HepG2 (cell line): ENCODE data around the gene ART4. TPM values are rescaled to one million over a fixed set of nuclear protein-coding genes. Genes with fewer than 3 reads are reported as not detected.

Experiments
- ATAC-seq: fragments of 200-7000 bp; cut with Tn5 transposase; 3 replicates; pipeline ENCODE4 v1.9.1; 2020; ENCODE audit warnings: mild to moderate bottlenecking, moderate library complexity
- BruUV-seq: library from RNA; stranded (reverse); fragments of 400-500 nt; replicated peaks from 2 replicates; lab custom pipeline; 2021; lab: Mats Ljungman, UMichigan
- CTCF ChIA-PET: fragments of 300-600 bp; formaldehyde crosslinking; extraction: SDS; loops from one replicate; lab custom pipeline; 2021; ENCODE audit warnings: low total read pairs, inconsistent platforms, low intra/inter-chr PET ratio; lab: Yijun Ruan, JAX
- POLR2A ChIA-PET: fragments of 350-600 bp; sonication (Branson Sonifier 250); formaldehyde crosslinking; loops from one replicate; lab custom pipeline; 2020; ENCODE audit warnings: antibody characterized with exemption, inconsistent platforms; lab: Yijun Ruan, JAX
- DNase-seq: peaks from one replicate; pipeline ENCODE4 v3.0.0-alpha.2; 2015; ENCODE audit warnings: low spot score
- FAIRE-seq: peaks from 3 replicates; lab custom pipeline; 2011; peaks lifted over from hg19 to GRCh38; lab: Jason Lieb, UNC
- H2AFZ ChIP-seq: one replicate; pipeline ENCODE4 v1.6.1; 2011; ENCODE audit warnings: low read length, inconsistent platforms
- H3K27ac ChIP-seq: fragments of 300-600 bp; 3 replicates; pipeline ENCODE4 v1.8.0; 2011; ENCODE audit warnings: mixed run types, mild to moderate bottlenecking, mixed read lengths, low read length, inconsistent platforms; ENCODE audit not compliant: insufficient read depth; ENCODE audit errors: extremely low read length
- H3K27me3 ChIP-seq, 2 experiments: fragments of 200-600 bp in 1 of 2; 2 replicates in 1 of 2; 3 replicates in 1 of 2; pipeline versions ENCODE4 v1.6.0 to v1.8.0; 2011; ENCODE audit warnings: low read length in 2 of 2, mild to moderate bottlenecking in 2 of 2, moderate library complexity in 2 of 2, inconsistent platforms in 1 of 2; ENCODE audit not compliant: insufficient read depth in 2 of 2, control insufficient read depth in 1 of 2
- H3K36me3 ChIP-seq, 2 experiments: fragments of 200-600 bp in 1 of 2; replicated peaks in 1 of 2; 2 replicates in 1 of 2; 3 replicates in 1 of 2; pipeline versions ENCODE4 v1.5.1 to v1.8.0; 2011; ENCODE audit warnings: low read length in 2 of 2, inconsistent platforms in 1 of 2; ENCODE audit not compliant: insufficient read depth in 2 of 2, control insufficient read depth in 1 of 2
- H3K4me1 ChIP-seq: 2 replicates; pipeline ENCODE4 v1.5.1; 2012; ENCODE audit warnings: low read length, inconsistent platforms; ENCODE audit not compliant: insufficient read depth
- H3K4me2 ChIP-seq: 2 replicates; pipeline ENCODE4 v1.6.0; 2011; ENCODE audit warnings: low read depth, low read length, inconsistent platforms
- H3K4me3 ChIP-seq, 3 experiments: fragments of 200-600 bp in 1 of 3; sonication (generic), shearing (Covaris generic) in 1 of 3; replicated peaks in 1 of 3; 2 replicates each; pipeline ENCODE4 v1.5.1; 2011 to 2016; ENCODE audit warnings: low read length in 3 of 3, inconsistent platforms in 2 of 3, low read depth in 2 of 3, mild to moderate bottlenecking in 2 of 3, control low read depth in 1 of 3, mixed read lengths in 1 of 3; ENCODE audit not compliant: insufficient read depth in 1 of 3
- H3K79me2 ChIP-seq: one replicate; pipeline ENCODE4 v1.6.1; 2011; ENCODE audit warnings: low read length, inconsistent platforms; ENCODE audit not compliant: insufficient read depth
- H3K9ac ChIP-seq: 2 replicates; pipeline ENCODE4 v1.6.0; 2011; ENCODE audit warnings: mild to moderate bottlenecking, low read depth, low read length, inconsistent platforms; ENCODE audit not compliant: insufficient read depth
- H3K9me3 ChIP-seq: 2 replicates; pipeline ENCODE4 v1.5.1; 2012; ENCODE audit warnings: mild to moderate bottlenecking, low read length
- H4K20me1 ChIP-seq: 2 replicates; pipeline ENCODE4 v1.6.0; 2011; ENCODE audit warnings: inconsistent platforms, mild to moderate bottlenecking, low read length, moderate library complexity; ENCODE audit not compliant: insufficient read depth
- ATF4 ChIP-seq, 2 experiments: fragments of 450-650 bp in 1 of 2; sonication (generic) in 1 of 2; formaldehyde crosslinking; IDR thresholded peaks; 2 replicates each; pipeline versions ENCODE4 v1.5.0 to v1.8.0; 2020 to 2022; ENCODE audit warnings: mild to moderate bottlenecking in 1 of 2, missing genetic modification reagents in 1 of 2
- EHMT2 ChIP-seq: fragments of 200-600 bp; sonication (generic); IDR thresholded peaks from 2 replicates; pipeline ENCODE4 v1.7.0; 2017; ENCODE audit warnings: antibody characterized with exemption, low read depth, low read length, borderline replicate concordance
- ELF3 ChIP-seq: IDR thresholded peaks from 2 replicates; pipeline ENCODE4 v1.6.1; 2016; ENCODE audit warnings: missing genetic modification reagents, missing compliant biosample characterization
- MIER3 ChIP-seq: IDR thresholded peaks from 2 replicates; pipeline ENCODE4 v1.6.1; 2016; ENCODE audit warnings: missing compliant biosample characterization, borderline replicate concordance
- NR1H2 ChIP-seq: sonication (generic); formaldehyde crosslinking; IDR thresholded peaks from 2 replicates; pipeline ENCODE4 v1.8.1; 2022; ENCODE audit warnings: low read depth, missing genetic modification reagents, borderline replicate concordance
- SIX4 ChIP-seq: sonication (generic); formaldehyde crosslinking; IDR thresholded peaks from 2 replicates; pipeline ENCODE4 v1.4.0; 2020; ENCODE audit warnings: missing genetic modification reagents
- ZC3H4 ChIP-seq: sonication (generic); formaldehyde crosslinking; IDR thresholded peaks from 2 replicates; pipeline ENCODE4 v1.4.0; 2020; ENCODE audit warnings: missing genetic modification reagents, borderline replicate concordance
- ZFP37 ChIP-seq: sonication (generic); formaldehyde crosslinking; IDR thresholded peaks from 2 replicates; pipeline ENCODE4 v1.4.0; 2020; ENCODE audit warnings: missing genetic modification reagents, borderline replicate concordance
- ZNF607 ChIP-seq: sonication (generic); formaldehyde crosslinking; IDR thresholded peaks from 2 replicates; pipeline ENCODE4 v1.5.1; 2020; ENCODE audit warnings: missing genetic modification reagents, mild to moderate bottlenecking, borderline replicate concordance
- WGBS: methylation state at CpG from one replicate; pipeline ENCODE4 v1.1.6; 2017; ENCODE audit warnings: low lambda C conversion rate; 5-methylcytosine and 5-hydroxymethylcytosine counted together
- in situ Hi-C: cut with HindIII; loops from 2 replicates; pipeline ENCODE4 v1.10.0; 2017; ENCODE audit warnings: low pct_unique_long_range_greater_than_20kb; ENCODE audit not compliant: extremely low pct_ligation_motif_present
- intact Hi-C: fragments of 100-400 bp; cut with micrococcal nuclease; formaldehyde crosslinking; loops from one replicate; pipeline ENCODE4 v1.10.0; 2022; ENCODE audit not compliant: unreplicated experiment
- polyA plus RNA-seq, 8 experiments: library from polyadenylated mRNA; depleted of rRNA in 3 of 8; stranded (reverse) in 7 of 8; unstranded in 1 of 8; fragments of >200 nt; fragmentation: Illumina TruSeq in 4 of 8; extraction: Trizol in 4 of 8; gene quantifications; 2 replicates each; pipeline versions ENCODE4 v1.2.1 to v1.2.3, GENCODE V29; 2011 to 2016; ENCODE audit warnings: low read depth in 4 of 8, missing spikeins in 1 of 8, mixed read lengths in 1 of 8; ENCODE audit not compliant: insufficient read depth in 1 of 8
- total RNA-seq, 5 experiments: library from RNA; depleted of rRNA; stranded (reverse); fragments of >200 nt; fragmentation: Illumina TruSeq; extraction: Trizol; gene quantifications; 2 replicates each; pipeline ENCODE4 v1.2.3, GENCODE V29; 2016; ENCODE audit warnings: low read depth in 1 of 5

Gene ART4
- total and polyA plus RNA-seq, 2 of the 13 experiments (the other 11 are each of a cell fraction or from before 2014, with no cell fraction given), result 17.6 to 20.3 TPM

GRCh38 chr12:14846876-14847580, 3.7 kb upstream of the ART4 start:
- Histone ChIP-seq H2AFZ (no peak overlapping the region), H3K27ac (no peak overlapping the region), H3K9ac (no peak overlapping the region), H3K9me3 (no peaks in the 10 kb centered on the region), H3K4me1 (peaks cover 38% of the 10 kb centered on the region), H3K4me2 (no peak overlapping the region), H3K27me3 (no peaks in the 10 kb centered on the region; a peak in 1 of 5 replicates), H3K79me2 (no peaks in the 10 kb centered on the region), H3K36me3 (no peaks in the 10 kb centered on the region), H3K4me3 (no peak overlapping the region), H4K20me1 (no peaks in the 10 kb centered on the region)
- in situ Hi-C loops, result no loop called here
- ChIA-PET POLR2A (interaction anchor here (1.7 kb wide), 1 partner anchor 77 kb away, joined by 3 read pairs; no protein-coding TSS in a partner anchor), CTCF (no interaction called here)
- intact Hi-C loops, result loop anchor here (5.0 kb wide), 1 partner anchor 90 kb away; the partner anchor contains the start of gene ERP27
- ATAC-seq (no peak), FAIRE-seq (no peak), DNase-seq (peak; percentile 23)
- TF ChIP-seq MIER3 (no peak), ELF3 (CRISPR knock-in tag) (0 out of 2 replicates have a peak, but pooled peaks have one; percentile 14)
- BruUV-seq, result no TSS peak
- WGBS, result 9% methylated on average over 4 of the region's 4 CpGs

- WGBS, result 52% methylated on average over 3 of the region's 3 CpGs
- no peak for ATAC-seq
- BruUV-seq, result no TSS peak
- TF ChIP-seq ZC3H4 (CRISPR knock-in tag) (no peak), SIX4 (CRISPR knock-in tag) (no peak), ZFP37 (CRISPR knock-in tag) (no peak), EHMT2 (no peak), ATF4 (CRISPR knock-in tag; IDR thresholded peaks at IDR 0.05) (no peak), ZNF607 (CRISPR knock-in tag) (no peak), NR1H2 (CRISPR knock-in tag) (no peak)
- TF ChIP-seq, all 625 proteins: peak for 0
- Histone ChIP-seq H3K36me3 (no peaks in the 10 kb centered on the region), H3K9me3 (no peaks in the 10 kb centered on the region), H3K4me1 (peaks cover 42% of the 10 kb centered on the region), H3K79me2 (peaks cover 7% of the 10 kb centered on the region), H3K27ac (no peak overlapping the region), H3K4me2 (no peak overlapping the region), H3K27me3 (no peaks in the 10 kb centered on the region; a peak in 1 of 5 replicates), H4K20me1 (no peaks in the 10 kb centered on the region), H3K4me3 (no peak overlapping the region), H2AFZ (no peak overlapping the region), H3K9ac (no peak overlapping the region)
- POLR2A ChIA-PET, result interaction anchor here (1.7 kb wide), 1 partner anchor 76 kb away, joined by 3 read pairs; no protein-coding TSS in a partner anchor
- FAIRE-seq (no peak), DNase-seq (no peak)
- intact Hi-C loops, result loop anchor here (5.0 kb wide), 1 partner anchor 91 kb away; the partner anchor contains the start of gene ERP27
- in situ Hi-C loops, result no loop called here
- CTCF ChIA-PET, result interaction anchor here (2.2 kb wide), 1 partner anchor 35 kb away, joined by 6 read pairs; no protein-coding TSS in a partner anchor
These were observed 2.8 kb upstream of the ART4 start for GRCh38 chr12:14846042-14846587.
